GM13976 (cell line): ENCODE measurements around the gene LRP8.

ENCODE experiments used
- DNase-seq: peaks from one replicate; pipeline ENCODE4 v3.0.0; 2012; ENCODE audit warnings: low spot score
- CTCF ChIP-seq: IDR thresholded peaks from 2 replicates; pipeline ENCODE4 v1.5.1; 2012; ENCODE audit warnings: borderline replicate concordance, mild to moderate bottlenecking; ENCODE audit not compliant: insufficient read depth; ENCODE audit errors: extremely low read depth, missing control alignments, control extremely low read depth
- in situ Hi-C: fragments of 300-500 bp; cut with MboI; formaldehyde crosslinking; loops from one replicate; pipeline ENCODE4 v1.12.0; 2022; ENCODE audit warnings: low sequenced_read_pairs, mixed read lengths, inconsistent platforms; ENCODE audit not compliant: unreplicated experiment

Gene LRP8

GRCh38 chr1:53341521-53341895 lies 13.6 kb upstream of the LRP8 start:
- TF ChIP-seq CTCF: no peak
- no peak for DNase-seq
- in situ Hi-C loops: no loop called here

- TF ChIP-seq CTCF: no peak
- in situ Hi-C loops: no loop called here
- no peak for DNase-seq
These were observed 13.0 kb upstream of the LRP8 start for GRCh38 chr1:53340660-53341520.

- no peak for DNase-seq
- TF ChIP-seq CTCF: no peak
- in situ Hi-C loops: no loop called here
These were observed 12.1 kb upstream of the LRP8 start for GRCh38 chr1:53339736-53340635.

GRCh38 chr1:53338423-53338822 lies 10.6 kb upstream of the LRP8 start:
- TF ChIP-seq CTCF: no peak
- in situ Hi-C loops: no loop called here

GRCh38 chr1:53337499-53337898 lies 9.6 kb upstream of the LRP8 start:
- TF ChIP-seq CTCF: no peak
- in situ Hi-C loops: no loop called here
- DNase-seq: no peak

More at GRCh38 chr1:53338423-53338822, 10.6 kb upstream of the LRP8 start:
- DNase-seq: no peak

- no peak for TF ChIP-seq CTCF
- DNase-seq: no peak
- in situ Hi-C loops: no loop called here
These were observed 8.3 kb upstream of the LRP8 start for GRCh38 chr1:53336146-53336545.
